HG03139 (cell line): ENCODE measurements around the gene CXCL12.

ENCODE experiments used
- ATAC-seq: cut with Tn5 transposase; IDR thresholded peaks from one replicate; pipeline ENCODE4 v1.9.1; 2021; ENCODE audit not compliant: unreplicated experiment

The CXCL12 gene

GRCh38 chr10:44364566-44364965, 20.3 kb downstream of the CXCL12 start:
- ATAC-seq = no peak

GRCh38 chr10:44363716-44364115, 21.2 kb downstream of the CXCL12 start:
- no peak for ATAC-seq

- ATAC-seq = no peak
Measured at GRCh38 chr10:44362866-44363711, 21.8 kb downstream of the CXCL12 start.

GRCh38 chr10:44361109-44361508, 23.8 kb downstream of the CXCL12 start:
- ATAC-seq = no peak

GRCh38 chr10:44358080-44358771, 26.7 kb downstream of the CXCL12 start:
- no peak for ATAC-seq

GRCh38 chr10:44357023-44357540, 27.8 kb downstream of the CXCL12 start:
- ATAC-seq = no peak

- no peak for ATAC-seq
Measured at GRCh38 chr10:44356139-44357022, 28.5 kb downstream of the CXCL12 start.

GRCh38 chr10:44355630-44356029, 29.3 kb downstream of the CXCL12 start:
- ATAC-seq = no peak

- no peak for ATAC-seq
Measured at GRCh38 chr10:44354771-44355170, 30.1 kb downstream of the CXCL12 start.

- ATAC-seq = no peak
Measured at GRCh38 chr10:44353721-44354120, 31.2 kb downstream of the CXCL12 start.

GRCh38 chr10:44353128-44353390, 31.8 kb downstream of the CXCL12 start:
- no peak for ATAC-seq

- no peak for ATAC-seq
Measured at GRCh38 chr10:44352316-44353127, 32.4 kb downstream of the CXCL12 start.

- ATAC-seq = no peak
Measured at GRCh38 chr10:44348496-44348895, 36.4 kb downstream of the CXCL12 start.

GRCh38 chr10:44347609-44348400, 37.1 kb downstream of the CXCL12 start:
- no peak for ATAC-seq

- ATAC-seq = no peak
Measured at GRCh38 chr10:44344727-44345126, 40.2 kb downstream of the CXCL12 start.

- no peak for ATAC-seq
Measured at GRCh38 chr10:44343843-44344242, 41.1 kb downstream of the CXCL12 start.

GRCh38 chr10:44341886-44342285, 43.0 kb downstream of the CXCL12 start:
- no peak for ATAC-seq

- no peak for ATAC-seq
Measured at GRCh38 chr10:44340557-44340956, 44.3 kb downstream of the CXCL12 start.

GRCh38 chr10:44339218-44339617, 45.7 kb downstream of the CXCL12 start:
- no peak for ATAC-seq

- no peak for ATAC-seq
Measured at GRCh38 chr10:44337081-44337480, 47.8 kb downstream of the CXCL12 start.
